DMS153 treated with DMSO at 0.1 percent for 48 hours (cell line): Measurements from ENCODE around the gene PET117.
"Not testable (repeated sequence)": the region's sequence is repeated elsewhere in the genome, so short reads cannot be mapped to it uniquely, and the experiment has no call there.

Source experiments
- DNase-seq: peaks from one replicate; lab custom pipeline; 2025; ENCODE audit not compliant: unreplicated experiment; lab: John Stamatoyannopoulos, UW

The PET117 gene

GRCh38 chr20:18137412-18138265 lies at the start of gene PET117, which contains the start of gene KAT14:
TSS of gene PET117 (plus strand) at chr20:18137863. CDS start at chr20:18137956, 93 bp downstream.
TSS of gene KAT14 (plus strand) at chr20:18137863. CDS start at chr20:18142661, 4,798 bp downstream.
- DNase-seq = peak; percentile 60

GRCh38 chr20:18088298-18088697 lies 49.4 kb upstream of the PET117 start:
- not testable (repeated sequence) for DNase-seq

- not testable (repeated sequence) for DNase-seq
These were observed 48.8 kb upstream of the PET117 start for GRCh38 chr20:18088841-18089240.

- DNase-seq = no peak
These were observed 47.6 kb upstream of the PET117 start for GRCh38 chr20:18090044-18090443.

- DNase-seq = no peak
These were observed 47.2 kb upstream of the PET117 start for GRCh38 chr20:18090477-18090876.

GRCh38 chr20:18091623-18092022 lies 46.0 kb upstream of the PET117 start:
- no peak for DNase-seq

GRCh38 chr20:18092890-18093289 lies 44.8 kb upstream of the PET117 start:
- no peak for DNase-seq

GRCh38 chr20:18093388-18093787 lies 44.3 kb upstream of the PET117 start:
- no peak for DNase-seq

GRCh38 chr20:18094191-18094590 lies 43.5 kb upstream of the PET117 start:
- DNase-seq = no peak

GRCh38 chr20:18100569-18100968 lies 37.1 kb upstream of the PET117 start:
- not testable (repeated sequence) for DNase-seq

GRCh38 chr20:18101125-18101810 lies 36.4 kb upstream of the PET117 start:
- DNase-seq = no peak

GRCh38 chr20:18103497-18103896 lies 34.2 kb upstream of the PET117 start:
- DNase-seq = peak; percentile 44

GRCh38 chr20:18108326-18108725 lies 29.3 kb upstream of the PET117 start:
- no peak for DNase-seq

GRCh38 chr20:18128574-18128973 lies 9.1 kb upstream of the PET117 start:
- not testable (repeated sequence) for DNase-seq

GRCh38 chr20:18132663-18133062 lies 5.0 kb upstream of the PET117 start:
- no peak for DNase-seq

GRCh38 chr20:18133962-18134361 lies 3.7 kb upstream of the PET117 start:
- no peak for DNase-seq

GRCh38 chr20:18138266-18138582 lies 561 bp downstream of the PET117 start:
- no peak for DNase-seq

- DNase-seq = no peak
These were observed 1.2 kb downstream of the PET117 start for GRCh38 chr20:18138639-18139583.

GRCh38 chr20:18139832-18140231 lies 2.2 kb downstream of the PET117 start:
- DNase-seq = no peak

GRCh38 chr20:18144541-18145099 lies 7.0 kb downstream of the PET117 start:
- no peak for DNase-seq

- no peak for DNase-seq
These were observed 16.7 kb downstream of the PET117 start for GRCh38 chr20:18154342-18154741.
